WTC11 (cell line): ENCODE data around the gene HSD17B3. TPM values are rescaled to one million over a fixed set of nuclear protein-coding genes. Genes with fewer than 3 reads are reported as not detected.
A peak's percentile ranks its signal among the peaks of the same experiment; 100 is the strongest.

Experiments used
- ATAC-seq: fragments of 200-7000 bp; cut with Tn5 transposase; 2 replicates; pipeline ENCODE4 v1.10.0; 2021; ENCODE audit warnings: mild to moderate bottlenecking, moderate library complexity
- CTCF ChIA-PET: fragments of 300-600 bp; sonication (Branson Sonifier 250); formaldehyde crosslinking; loops from one replicate; lab custom pipeline; 2021; ENCODE audit warnings: antibody characterized with exemption; lab: Charles Lee
- POLR2A ChIA-PET: fragments of 350-600 bp; sonication (Branson Sonifier 250); formaldehyde crosslinking; loops from one replicate; lab custom pipeline; 2021; ENCODE audit warnings: antibody characterized with exemption; lab: Charles Lee
- DNase-seq: peaks from one replicate; pipeline ENCODE4 v3.0.0; 2021; ENCODE audit warnings: low spot score
- H3K27ac Mint-ChIP-seq: 2 replicates; pipeline ENCODE4 v1.8.0; 2021; ENCODE audit warnings: mixed read lengths
- H3K27me3 Mint-ChIP-seq: 2 replicates; pipeline ENCODE4 v1.8.0; 2021; ENCODE audit warnings: low read depth, mild to moderate bottlenecking, moderate library complexity, mixed read lengths
- H3K36me3 Mint-ChIP-seq: 2 replicates; pipeline ENCODE4 v1.8.0; 2021; ENCODE audit warnings: mixed read lengths
- H3K4me1 Mint-ChIP-seq: 2 replicates; pipeline ENCODE4 v1.8.0; 2022; ENCODE audit warnings: mixed read lengths
- H3K4me3 Mint-ChIP-seq: 2 replicates; pipeline ENCODE4 v1.8.0; 2021; ENCODE audit warnings: mild to moderate bottlenecking, moderate library complexity, mixed read lengths
- H3K9me3 Mint-ChIP-seq: 2 replicates; pipeline ENCODE4 v1.8.0; 2021; ENCODE audit warnings: mixed read lengths
- AFF4 ChIP-seq: sonication (generic); formaldehyde crosslinking; IDR thresholded peaks from 2 replicates; pipeline ENCODE4 v1.8.1; 2023; ENCODE audit warnings: mild to moderate bottlenecking, missing genetic modification reagents, borderline replicate concordance
- AR ChIP-seq: fragments of 250-450 bp; sonication (Bioruptor Pico); IDR thresholded peaks from 2 replicates; pipeline ENCODE4 v1.9.0; 2021; ENCODE audit warnings: mild to moderate bottlenecking
- ATF1 ChIP-seq: sonication (generic); formaldehyde crosslinking; IDR thresholded peaks from 2 replicates; pipeline ENCODE4 v1.8.1; 2023; ENCODE audit warnings: mild to moderate bottlenecking, moderate library complexity, missing genetic modification reagents
- CBFB ChIP-seq: sonication (generic); formaldehyde crosslinking; IDR thresholded peaks from 2 replicates; pipeline ENCODE4 v1.8.1; 2022; ENCODE audit warnings: mild to moderate bottlenecking, low read depth, missing genetic modification reagents
- CTCF ChIP-seq: fragments of 200-600 bp; IDR thresholded peaks from 2 replicates; pipeline ENCODE4 v1.8.0; 2022; ENCODE audit warnings: antibody characterized with exemption
- E2F1 ChIP-seq: sonication (generic); formaldehyde crosslinking; IDR thresholded peaks from 2 replicates; pipeline ENCODE4 v1.8.0; 2022; ENCODE audit warnings: mild to moderate bottlenecking, missing genetic modification reagents
- ESRRA ChIP-seq: sonication (generic); formaldehyde crosslinking; IDR thresholded peaks from 2 replicates; pipeline ENCODE4 v1.8.1; 2022; ENCODE audit warnings: mild to moderate bottlenecking, missing genetic modification reagents, borderline replicate concordance
- FOXP1 ChIP-seq: sonication (generic); formaldehyde crosslinking; IDR thresholded peaks from 2 replicates; pipeline ENCODE4 v1.8.0; 2022; ENCODE audit warnings: missing genetic modification reagents, mild to moderate bottlenecking, moderate library complexity, borderline replicate concordance
- GTF2I ChIP-seq: fragments of 250-450 bp; sonication (Bioruptor Pico); conservative IDR thresholded peaks from 2 replicates; pipeline ENCODE4 v1.4.0; 2021; ENCODE audit warnings: mild to moderate bottlenecking
- MAX ChIP-seq: sonication (generic); formaldehyde crosslinking; IDR thresholded peaks from 2 replicates; pipeline ENCODE4 v1.8.0; 2022; ENCODE audit warnings: mild to moderate bottlenecking, missing genetic modification reagents
- MXD4 ChIP-seq: fragments of 250-450 bp; sonication (Bioruptor Pico); IDR thresholded peaks from 2 replicates; pipeline ENCODE4 v1.8.0; 2021; ENCODE audit warnings: mild to moderate bottlenecking, moderate library complexity, borderline replicate concordance
- NR3C1 ChIP-seq: sonication (generic); formaldehyde crosslinking; conservative IDR thresholded peaks from 2 replicates; pipeline ENCODE4 v1.8.1; 2023; ENCODE audit warnings: low read depth, mild to moderate bottlenecking, missing genetic modification reagents
- OVOL2 ChIP-seq: fragments of 250-450 bp; sonication (Bioruptor Pico); IDR thresholded peaks from 2 replicates; pipeline ENCODE4 v1.9.0; 2021; ENCODE audit warnings: mild to moderate bottlenecking, borderline replicate concordance
- SMAD3 ChIP-seq: sonication (generic); formaldehyde crosslinking; IDR thresholded peaks from 2 replicates; pipeline ENCODE4 v1.8.0; 2022; ENCODE audit warnings: missing genetic modification reagents, mild to moderate bottlenecking, borderline replicate concordance
- ZNF121 ChIP-seq: sonication (generic); formaldehyde crosslinking; IDR thresholded peaks from 2 replicates; pipeline ENCODE4 v1.8.0; 2023; ENCODE audit warnings: missing genetic modification reagents
- ZNF219 ChIP-seq: sonication (generic); formaldehyde crosslinking; IDR thresholded peaks from 2 replicates; pipeline ENCODE4 v1.8.0; 2023; ENCODE audit warnings: missing genetic modification reagents, mild to moderate bottlenecking, borderline replicate concordance
- ZNF671 ChIP-seq: fragments of 250-450 bp; sonication (Bioruptor Pico); IDR thresholded peaks from 2 replicates; pipeline ENCODE4 v1.8.0; 2021; ENCODE audit warnings: mild to moderate bottlenecking
- total RNA-seq: library from RNA; stranded (reverse); gene quantifications from 3 replicates; pipeline ENCODE4 v1.2.3, GENCODE V29; 2021

Gene HSD17B3
- total RNA-seq, 1 experiment from 2014 or later: not detected

- POLR2A ChIA-PET: no interaction called here
- H3K36me3 Mint-ChIP-seq: no peaks in the 10 kb centered on the region
- H3K4me1 Mint-ChIP-seq: peaks cover 13% of the 10 kb centered on the region
- no peaks in the 10 kb centered on the region for H3K9me3 Mint-ChIP-seq
- no peak for DNase-seq
- no peak for TF ChIP-seq AFF4 (CRISPR knock-in tag)
- TF ChIP-seq MXD4 (CRISPR knock-in tag): no peak
- no peak for TF ChIP-seq ZNF671 (CRISPR knock-in tag)
- TF ChIP-seq SMAD3 (CRISPR knock-in tag): no peak
- no peak for TF ChIP-seq FOXP1 (CRISPR knock-in tag)
- TF ChIP-seq GTF2I (CRISPR knock-in tag): peak; percentile 95
- TF ChIP-seq E2F1: no peak
- TF ChIP-seq ATF1 (CRISPR knock-in tag): no peak
- TF ChIP-seq ZNF121 (CRISPR knock-in tag): peak; percentile 69; the same call in 1 of the 2 replicates
- TF ChIP-seq MAX: no peak
- TF ChIP-seq ESRRA (CRISPR knock-in tag): no peak
- no peak for TF ChIP-seq CBFB
- TF ChIP-seq AR (CRISPR knock-in tag): no peak
- no peak for TF ChIP-seq ZNF219 (CRISPR knock-in tag)
- TF ChIP-seq OVOL2 (CRISPR knock-in tag): no peak
- TF ChIP-seq CTCF: peak; percentile 70
- TF ChIP-seq NR3C1 (CRISPR knock-in tag): no peak
- TF ChIP-seq, all 79 proteins: peak for 3
- peak; percentile 53; the same call in 1 of the 2 replicates for ATAC-seq
- H3K4me3 Mint-ChIP-seq: no peak overlapping the region
- CTCF ChIA-PET: interaction anchor here (0.6 to 3.2 kb wide), 19 partner anchors 11 to 339 kb away, joined by 3 to 25 read pairs (median 4); no protein-coding TSS in a partner anchor
- no peak overlapping the region for H3K27ac Mint-ChIP-seq
- no peaks in the 10 kb centered on the region for H3K27me3 Mint-ChIP-seq
Measured at GRCh38 chr9:96327694-96328352, 25.8 kb upstream of the HSD17B3 start.
